H9 (cell line): ENCODE measurements around the gene SLC35E3. TPM values are rescaled to one million over a fixed set of nuclear protein-coding genes. Genes with fewer than 3 reads are reported as not detected.

ENCODE experiments used
- DNase-seq: peaks from one replicate; pipeline ENCODE4 v3.0.0-alpha.2; 2017
- H2AFZ ChIP-seq: one replicate; pipeline ENCODE4 v1.6.1; 2013; ENCODE audit warnings: mild to moderate bottlenecking, low read length, control low read depth, moderate library complexity
- H2AK5ac ChIP-seq: 2 replicates; pipeline ENCODE4 v1.6.1; 2013; ENCODE audit warnings: low read length, control low read depth, mixed read lengths; ENCODE audit not compliant: insufficient read length
- H2BK120ac ChIP-seq: one replicate; pipeline ENCODE4 v1.6.1; 2013; ENCODE audit warnings: low read depth, mild to moderate bottlenecking, low read length, control low read depth, inconsistent platforms; ENCODE audit not compliant: poor library complexity, severe bottlenecking
- H2BK12ac ChIP-seq: 2 replicates; pipeline ENCODE4 v1.6.1; 2013; ENCODE audit warnings: low read length, control low read depth, mixed read lengths, low read depth; ENCODE audit not compliant: insufficient read length
- H2BK15ac ChIP-seq: 2 replicates; pipeline ENCODE4 v1.6.1; 2013; ENCODE audit warnings: low read depth, low read length, control low read depth
- H2BK20ac ChIP-seq: one replicate; pipeline ENCODE4 v1.6.1; 2013; ENCODE audit warnings: low read depth, mild to moderate bottlenecking, low read length, control low read depth, inconsistent platforms; ENCODE audit not compliant: poor library complexity, severe bottlenecking
- H2BK5ac ChIP-seq: 2 replicates; pipeline ENCODE4 v1.6.1; 2013; ENCODE audit warnings: low read length, control low read depth, mixed read lengths; ENCODE audit not compliant: insufficient read length
- H3K14ac ChIP-seq: 2 replicates; pipeline ENCODE4 v1.6.1; 2013; ENCODE audit warnings: low read length, control low read depth; ENCODE audit not compliant: insufficient read depth
- H3K18ac ChIP-seq: 2 replicates; pipeline ENCODE4 v1.6.1; 2013; ENCODE audit warnings: low read depth, mild to moderate bottlenecking, mixed read lengths, low read length, control low read depth; ENCODE audit not compliant: insufficient read length
- H3K23ac ChIP-seq: 2 replicates; pipeline ENCODE4 v1.6.1; 2013; ENCODE audit warnings: low read length, control low read depth, mixed read lengths, low read depth; ENCODE audit not compliant: insufficient read length
- H3K23me2 ChIP-seq: 2 replicates; pipeline ENCODE4 v1.6.1; 2013; ENCODE audit warnings: low read depth, mild to moderate bottlenecking, mixed read lengths, low read length, control low read depth; ENCODE audit not compliant: insufficient read length, poor library complexity, severe bottlenecking
- H3K27ac ChIP-seq: 2 replicates; pipeline ENCODE4 v1.5.1; 2013; ENCODE audit warnings: low read length, control low read depth, mixed read lengths, low read depth; ENCODE audit not compliant: insufficient read length
- H3K27me3 ChIP-seq: 2 replicates; pipeline ENCODE4 v1.6.1; 2013; ENCODE audit warnings: low read length, control low read depth, inconsistent platforms; ENCODE audit not compliant: insufficient read depth
- H3K4ac ChIP-seq: 2 replicates; pipeline ENCODE4 v1.6.1; 2013; ENCODE audit warnings: low read depth, mild to moderate bottlenecking, control low read depth, inconsistent platforms, low read length, moderate library complexity
- H3K4me1 ChIP-seq: 2 replicates; pipeline ENCODE4 v1.6.1; 2013; ENCODE audit warnings: low read length, control low read depth, inconsistent platforms; ENCODE audit not compliant: insufficient read depth
- H3K4me2 ChIP-seq: 2 replicates; pipeline ENCODE4 v1.6.1; 2013; ENCODE audit warnings: low read length, control low read depth, mixed read lengths; ENCODE audit not compliant: insufficient read length, insufficient read depth
- H3K56ac ChIP-seq: 2 replicates; pipeline ENCODE4 v1.6.1; 2013; ENCODE audit warnings: low read depth, mild to moderate bottlenecking, mixed read lengths, low read length, control low read depth; ENCODE audit not compliant: insufficient read length
- H3K79me1 ChIP-seq: 2 replicates; pipeline ENCODE4 v1.6.1; 2013; ENCODE audit warnings: low read depth, mild to moderate bottlenecking, moderate library complexity, low read length, control low read depth, inconsistent platforms; ENCODE audit not compliant: insufficient read depth, poor library complexity, severe bottlenecking
- H3K79me2 ChIP-seq: 2 replicates; pipeline ENCODE4 v1.6.1; 2013; ENCODE audit warnings: low read length, control low read depth, inconsistent platforms; ENCODE audit not compliant: insufficient read depth
- H3K9ac ChIP-seq: 2 replicates; pipeline ENCODE4 v1.6.1; 2013; ENCODE audit warnings: low read length, control low read depth, mixed read lengths; ENCODE audit not compliant: insufficient read length; ENCODE audit errors: extremely low read depth
- H3K9me3 ChIP-seq: one replicate; pipeline ENCODE4 v1.6.1; 2013; ENCODE audit warnings: low read depth, low read length, inconsistent platforms; ENCODE audit not compliant: control insufficient read depth
- H3T11ph ChIP-seq: one replicate; pipeline ENCODE4 v1.6.1; 2013; ENCODE audit warnings: mild to moderate bottlenecking, low read length, control low read depth, inconsistent platforms
- H4K20me1 ChIP-seq: one replicate; pipeline ENCODE4 v1.6.1; 2013; ENCODE audit not compliant: control insufficient read depth, insufficient read length, insufficient read depth
- H4K5ac ChIP-seq: 2 replicates; pipeline ENCODE4 v1.6.1; 2013; ENCODE audit warnings: low read depth, mild to moderate bottlenecking, mixed read lengths, low read length, control low read depth; ENCODE audit not compliant: insufficient read length
- H4K8ac ChIP-seq: replicated peaks from 2 replicates; pipeline ENCODE4 v1.6.1; 2013; ENCODE audit warnings: low read length, control low read depth, mixed read lengths, low read depth; ENCODE audit not compliant: insufficient read length
- H4K91ac ChIP-seq: 2 replicates; pipeline ENCODE4 v1.6.1; 2013; ENCODE audit warnings: low read depth, mild to moderate bottlenecking, moderate library complexity, mixed read lengths, low read length, control low read depth; ENCODE audit not compliant: insufficient read length
- H3K27ac Mint-ChIP-seq, 3 experiments: 2 replicates in 2 of 3; 3 replicates in 1 of 3; pipeline ENCODE4 v1.8.0; 2020 to 2021; ENCODE audit warnings: mixed read lengths in 3 of 3, mild to moderate bottlenecking in 1 of 3, moderate library complexity in 1 of 3
- H3K27me3 Mint-ChIP-seq: 2 replicates; pipeline ENCODE4 v1.8.0; 2021; ENCODE audit warnings: low read depth, mild to moderate bottlenecking, moderate library complexity, mixed read lengths
- H3K36me3 Mint-ChIP-seq, 3 experiments: 2 replicates in 2 of 3; 3 replicates in 1 of 3; pipeline ENCODE4 v1.8.0; 2020 to 2021; ENCODE audit warnings: low read depth in 3 of 3, mixed read lengths in 3 of 3; ENCODE audit not compliant: insufficient read depth in 1 of 3
- H3K4me1 Mint-ChIP-seq, 2 experiments: 2 replicates each; pipeline ENCODE4 v1.8.0; 2020; ENCODE audit warnings: mixed read lengths in 2 of 2
- H3K4me3 Mint-ChIP-seq, 2 experiments: 2 replicates in 1 of 2; 3 replicates in 1 of 2; pipeline ENCODE4 v1.8.0; 2020 to 2021; ENCODE audit warnings: mild to moderate bottlenecking in 2 of 2, mixed read lengths in 2 of 2, moderate library complexity in 1 of 2
- H3K9me3 Mint-ChIP-seq, 2 experiments: 2 replicates in 1 of 2; 3 replicates in 1 of 2; pipeline ENCODE4 v1.8.0; 2020; ENCODE audit warnings: mild to moderate bottlenecking in 2 of 2, mixed read lengths in 2 of 2, moderate library complexity in 1 of 2
- WGBS: extraction: QIAGEN DNeasy Blood & Tissue Kit; methylation state at CpG from one replicate; pipeline ENCODE4 v1.1.7; 2013; ENCODE audit warnings: missing lambda C conversion rate, low lambda C conversion rate, mixed read lengths; ENCODE audit not compliant: insufficient read length; ENCODE audit errors: extremely low coverage; 5-methylcytosine and 5-hydroxymethylcytosine counted together
- total RNA-seq: library from RNA; stranded (reverse); gene quantifications from 2 replicates; pipeline ENCODE4 v1.2.1, GENCODE V29; 2021
- TF ChIP-seq, protein P1 (sequence below): fragments of 200-600 bp; sonication (generic); conservative IDR thresholded peaks from 3 replicates; pipeline ENCODE4 v1.8.0; 2021; ENCODE audit warnings: antibody characterized with exemption, mild to moderate bottlenecking

Gene SLC35E3
- total RNA-seq, 1 experiment from 2014 or later = 17.9 TPM

DNA sequence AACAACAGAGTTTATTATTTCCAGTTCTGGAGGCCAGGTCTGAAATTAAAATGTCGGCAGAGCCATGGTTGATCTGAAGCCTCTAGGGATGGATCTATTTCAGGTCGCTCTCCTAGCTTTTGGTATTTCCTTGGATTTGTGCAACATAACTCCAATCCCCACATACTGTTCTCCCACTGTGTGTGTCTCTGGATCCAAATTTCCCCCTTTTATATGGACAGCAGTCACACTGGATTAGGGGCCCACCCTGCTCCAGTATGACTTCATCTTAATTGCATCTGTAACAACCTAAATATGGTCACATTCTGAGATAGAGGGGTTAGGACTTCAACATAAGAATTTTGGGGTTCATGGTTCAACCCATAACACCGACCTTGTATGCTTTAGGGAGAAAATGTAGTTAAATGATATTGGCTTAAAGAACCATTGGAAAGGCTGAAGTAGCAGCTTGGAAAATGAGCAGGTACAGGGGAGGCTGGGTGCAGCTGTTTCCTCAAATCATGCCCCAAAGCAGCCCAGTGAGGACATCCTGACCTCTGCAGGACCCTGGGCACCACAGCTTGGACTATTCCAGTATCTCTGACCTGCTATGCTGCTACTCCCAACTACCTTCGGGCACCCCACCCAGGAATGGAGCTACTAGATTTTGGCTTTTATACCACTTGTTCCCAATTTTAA lies 48.1 kb downstream of the SLC35E3 start:
- Mint-ChIP-seq H3K36me3 (no peaks in the 10 kb centered on the region), H3K4me1 (peaks cover 0 to 5% of the 10 kb centered on the region in 2 experiments; a peak in 3 of 4 replicates), H3K4me3 (no peak overlapping the region), H3K9me3 (no peaks in the 10 kb centered on the region), H3K27me3 (no peaks in the 10 kb centered on the region; the same call in 1 of the 2 replicates), H3K27ac (no peak overlapping the region)
- H2BK12ac ChIP-seq = no peak overlapping the region
- H3K14ac ChIP-seq = no peak overlapping the region
- no peak overlapping the region for H2BK5ac ChIP-seq
- no peak overlapping the region for H4K91ac ChIP-seq
- H2BK20ac ChIP-seq = no peak overlapping the region
- H4K8ac ChIP-seq = no peak overlapping the region
- WGBS = no CpG with 5 or more reads among the region's 4 CpGs
- H3K56ac ChIP-seq = no peak overlapping the region
- no peaks in the 10 kb centered on the region for H3K79me1 ChIP-seq
- H3K79me2 ChIP-seq = no peaks in the 10 kb centered on the region
- no peak overlapping the region for H2BK120ac ChIP-seq
- no peak overlapping the region for H2BK15ac ChIP-seq
- no peak overlapping the region for H4K5ac ChIP-seq
- H3K4ac ChIP-seq = no peak overlapping the region
- H3K9me3 ChIP-seq = no peaks in the 10 kb centered on the region
- H3K18ac ChIP-seq = no peak overlapping the region
- H4K20me1 ChIP-seq = no peaks in the 10 kb centered on the region
- H3K27me3 ChIP-seq = no peaks in the 10 kb centered on the region
- no peak overlapping the region for H3K27ac ChIP-seq
- no peak overlapping the region for H3K4me2 ChIP-seq
- H3K23ac ChIP-seq = no peak overlapping the region
- TF ChIP-seq, protein P1, sequence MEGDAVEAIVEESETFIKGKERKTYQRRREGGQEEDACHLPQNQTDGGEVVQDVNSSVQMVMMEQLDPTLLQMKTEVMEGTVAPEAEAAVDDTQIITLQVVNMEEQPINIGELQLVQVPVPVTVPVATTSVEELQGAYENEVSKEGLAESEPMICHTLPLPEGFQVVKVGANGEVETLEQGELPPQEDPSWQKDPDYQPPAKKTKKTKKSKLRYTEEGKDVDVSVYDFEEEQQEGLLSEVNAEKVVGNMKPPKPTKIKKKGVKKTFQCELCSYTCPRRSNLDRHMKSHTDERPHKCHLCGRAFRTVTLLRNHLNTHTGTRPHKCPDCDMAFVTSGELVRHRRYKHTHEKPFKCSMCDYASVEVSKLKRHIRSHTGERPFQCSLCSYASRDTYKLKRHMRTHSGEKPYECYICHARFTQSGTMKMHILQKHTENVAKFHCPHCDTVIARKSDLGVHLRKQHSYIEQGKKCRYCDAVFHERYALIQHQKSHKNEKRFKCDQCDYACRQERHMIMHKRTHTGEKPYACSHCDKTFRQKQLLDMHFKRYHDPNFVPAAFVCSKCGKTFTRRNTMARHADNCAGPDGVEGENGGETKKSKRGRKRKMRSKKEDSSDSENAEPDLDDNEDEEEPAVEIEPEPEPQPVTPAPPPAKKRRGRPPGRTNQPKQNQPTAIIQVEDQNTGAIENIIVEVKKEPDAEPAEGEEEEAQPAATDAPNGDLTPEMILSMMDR = no peak
- H3K23me2 ChIP-seq = no peaks in the 10 kb centered on the region
- no peak overlapping the region for H2AK5ac ChIP-seq
- no peak overlapping the region for H2AFZ ChIP-seq
- DNase-seq = no peak
- H3K9ac ChIP-seq = no peak overlapping the region
- H3T11ph ChIP-seq = no peak overlapping the region
- H3K4me1 ChIP-seq = no peaks in the 10 kb centered on the region
